GM18868 (cell line): ENCODE results near the gene FGF4.

Source experiments
- ATAC-seq: cut with Tn5 transposase; IDR thresholded peaks from one replicate; pipeline ENCODE4 v1.9.1; 2021; ENCODE audit warnings: mild to moderate bottlenecking, moderate library complexity; ENCODE audit not compliant: unreplicated experiment

The FGF4 gene

GRCh38 chr11:69807106-69807815, 32.1 kb upstream of the FGF4 start:
- ATAC-seq = no peak

GRCh38 chr11:69804769-69805508, 29.8 kb upstream of the FGF4 start:
- no peak for ATAC-seq

GRCh38 chr11:69803604-69804218, 28.6 kb upstream of the FGF4 start:
- no peak for ATAC-seq

- no peak for ATAC-seq
Observed at GRCh38 chr11:69803022-69803421, 27.9 kb upstream of the FGF4 start.

GRCh38 chr11:69802590-69802989, 27.4 kb upstream of the FGF4 start:
- ATAC-seq = no peak

- ATAC-seq = no peak
Observed at GRCh38 chr11:69801513-69802335, 26.6 kb upstream of the FGF4 start.

- no peak for ATAC-seq
Observed at GRCh38 chr11:69800278-69800677, 25.1 kb upstream of the FGF4 start.

- ATAC-seq = no peak
Observed at GRCh38 chr11:69799582-69799981, 24.4 kb upstream of the FGF4 start.

GRCh38 chr11:69799097-69799496, 24.0 kb upstream of the FGF4 start:
- ATAC-seq = no peak

- no peak for ATAC-seq
Observed at GRCh38 chr11:69797737-69798528, 22.8 kb upstream of the FGF4 start.

GRCh38 chr11:69797156-69797555, 22.0 kb upstream of the FGF4 start:
- ATAC-seq = no peak

GRCh38 chr11:69796063-69796462, 20.9 kb upstream of the FGF4 start:
- ATAC-seq = no peak

GRCh38 chr11:69791276-69792180, 16.4 kb upstream of the FGF4 start:
- no peak for ATAC-seq

GRCh38 chr11:69788956-69789355, 13.8 kb upstream of the FGF4 start:
- no peak for ATAC-seq

GRCh38 chr11:69787906-69788305, 12.8 kb upstream of the FGF4 start:
- ATAC-seq = no peak

GRCh38 chr11:69787457-69787856, 12.3 kb upstream of the FGF4 start:
- no peak for ATAC-seq

- no peak for ATAC-seq
Observed at GRCh38 chr11:69781241-69781640, 6.1 kb upstream of the FGF4 start.

GRCh38 chr11:69778373-69778772, 3.2 kb upstream of the FGF4 start:
- ATAC-seq = no peak
